IMR-90 (cell line): ENCODE results near the gene PTPRN2. TPM values are rescaled to one million over a fixed set of nuclear protein-coding genes. Genes with fewer than 3 reads are reported as not detected.
A peak's percentile ranks its signal among the peaks of the same experiment; 100 is the strongest.

Experiments used
- ATAC-seq: fragments of 200-7000 bp; cut with Tn5 transposase; 2 replicates; pipeline ENCODE4 v1.9.1; 2020; ENCODE audit warnings: low read depth, mild to moderate bottlenecking, moderate library complexity
- BruUV-seq: library from RNA; stranded (reverse); fragments of 400-500 nt; replicated peaks from 2 replicates; lab custom pipeline; 2021; lab: Mats Ljungman, UMichigan
- CTCF ChIA-PET: fragments of 300-600 bp; formaldehyde crosslinking; extraction: SDS; loops from one replicate; lab custom pipeline; 2021; ENCODE audit warnings: antibody characterized with exemption; lab: Yijun Ruan, JAX
- POLR2A ChIA-PET: fragments of 300-600 bp; sonication (Branson Sonifier 250); formaldehyde crosslinking; loops from one replicate; lab custom pipeline; 2022; ENCODE audit warnings: antibody characterized with exemption; ENCODE audit not compliant: unreplicated experiment; lab: Charles Lee
- DNase-seq: peaks from one replicate; pipeline ENCODE4 v3.0.0; 2013
- H2AFZ ChIP-seq: replicated peaks from 2 replicates; pipeline ENCODE3; 2013; ENCODE audit warnings: low read length, mild to moderate bottlenecking; ENCODE audit not compliant: poor library complexity
- H2AK5ac ChIP-seq: 2 replicates; pipeline ENCODE4 v1.6.1; 2013; ENCODE audit warnings: low read depth, low read length, inconsistent platforms
- H2AK9ac ChIP-seq: replicated peaks from 2 replicates; pipeline ENCODE3; 2013; ENCODE audit warnings: mild to moderate bottlenecking, low read depth, low read length, moderate library complexity; ENCODE audit not compliant: poor library complexity
- H2BK120ac ChIP-seq: 2 replicates; pipeline ENCODE4 v1.6.1; 2013; ENCODE audit warnings: low read depth, low read length, inconsistent platforms
- H2BK15ac ChIP-seq: 3 replicates; pipeline ENCODE4 v1.6.1; 2013; ENCODE audit warnings: low read depth, low read length, inconsistent platforms
- H2BK20ac ChIP-seq: 2 replicates; pipeline ENCODE4 v1.6.1; 2013; ENCODE audit warnings: low read depth, mild to moderate bottlenecking, inconsistent platforms, low read length, moderate library complexity
- H2BK5ac ChIP-seq: 2 replicates; pipeline ENCODE4 v1.6.1; 2013; ENCODE audit warnings: mild to moderate bottlenecking, low read depth, low read length, inconsistent platforms; ENCODE audit not compliant: poor library complexity, severe bottlenecking
- H3K14ac ChIP-seq: replicated peaks from 2 replicates; pipeline ENCODE4 v1.6.1; 2013; ENCODE audit warnings: low read depth, low read length, inconsistent platforms
- H3K18ac ChIP-seq: 2 replicates; pipeline ENCODE4 v1.6.1; 2013; ENCODE audit warnings: low read depth, low read length, control low read depth
- H3K23ac ChIP-seq: 2 replicates; pipeline ENCODE4 v1.6.1; 2013; ENCODE audit warnings: low read depth, low read length, inconsistent platforms
- H3K27ac ChIP-seq: 2 replicates; pipeline ENCODE4 v1.5.1; 2013; ENCODE audit warnings: mild to moderate bottlenecking, control low read depth, low read length; ENCODE audit not compliant: insufficient read depth
- H3K27me3 ChIP-seq: 2 replicates; pipeline ENCODE4 v1.6.1; 2013; ENCODE audit warnings: low read length; ENCODE audit not compliant: control insufficient read depth, insufficient read depth
- H3K36me3 ChIP-seq: 2 replicates; pipeline ENCODE4 v1.6.1; 2013; ENCODE audit warnings: low read length, mixed read lengths; ENCODE audit not compliant: control insufficient read depth, insufficient read depth
- H3K4ac ChIP-seq: 2 replicates; pipeline ENCODE4 v1.6.1; 2013; ENCODE audit warnings: low read depth, low read length, inconsistent platforms
- H3K4me1 ChIP-seq: 2 replicates; pipeline ENCODE4 v1.6.1; 2013; ENCODE audit warnings: low read length, mixed read lengths; ENCODE audit not compliant: control insufficient read depth, insufficient read depth
- H3K4me2 ChIP-seq: 2 replicates; pipeline ENCODE4 v1.6.1; 2013; ENCODE audit warnings: low read depth, mild to moderate bottlenecking, control low read depth, low read length, moderate library complexity
- H3K4me3 ChIP-seq: 2 replicates; pipeline ENCODE4 v1.5.1; 2013; ENCODE audit warnings: low read depth, mild to moderate bottlenecking, control low read depth, low read length, moderate library complexity; ENCODE audit not compliant: insufficient read depth
- H3K56ac ChIP-seq: 2 replicates; pipeline ENCODE4 v1.6.1; 2013; ENCODE audit warnings: low read length, inconsistent platforms; ENCODE audit not compliant: insufficient read depth; ENCODE audit errors: extremely low read depth
- H3K79me1 ChIP-seq, 2 experiments: 2 replicates each; pipeline ENCODE4 v1.6.1; 2013; ENCODE audit warnings: low read length in 2 of 2, inconsistent platforms in 1 of 2, low read depth in 1 of 2
- H3K9ac ChIP-seq: 2 replicates; pipeline ENCODE4 v1.6.1; 2013; ENCODE audit warnings: low read depth, low read length, control low read depth
- H3K9me1 ChIP-seq: 2 replicates; pipeline ENCODE4 v1.6.1; 2013; ENCODE audit warnings: low read length, inconsistent platforms; ENCODE audit not compliant: insufficient read depth
- H3K9me3 ChIP-seq: 2 replicates; pipeline ENCODE4 v1.6.1; 2013; ENCODE audit warnings: low read length; ENCODE audit not compliant: control insufficient read depth, insufficient read depth
- H4K20me1 ChIP-seq: 2 replicates; pipeline ENCODE4 v1.6.1; 2013; ENCODE audit warnings: low read length, inconsistent platforms; ENCODE audit not compliant: insufficient read depth
- H4K5ac ChIP-seq: 2 replicates; pipeline ENCODE4 v1.6.1; 2013; ENCODE audit warnings: mild to moderate bottlenecking, low read depth, low read length, control low read depth
- H4K8ac ChIP-seq, 2 experiments: 2 replicates each; pipeline ENCODE4 v1.6.1; 2013; ENCODE audit warnings: low read depth in 2 of 2, low read length in 2 of 2, control low read depth in 1 of 2, inconsistent platforms in 1 of 2
- H4K91ac ChIP-seq: 2 replicates; pipeline ENCODE4 v1.6.1; 2013; ENCODE audit warnings: low read depth, low read length, inconsistent platforms; ENCODE audit not compliant: insufficient read depth
- BHLHE40 ChIP-seq: fragments of 150-350 bp; IDR thresholded peaks from 2 replicates; pipeline ENCODE4 v1.6.1; 2016; ENCODE audit warnings: mild to moderate bottlenecking, low read depth, low read length
- CHD1 ChIP-seq: IDR thresholded peaks from 2 replicates; pipeline ENCODE4 v1.6.1; 2012; ENCODE audit warnings: low read depth, low read length, improper control_type of control experiment
- FOS ChIP-seq: fragments of 150-350 bp; IDR thresholded peaks from 2 replicates; pipeline ENCODE4 v1.6.1; 2016; ENCODE audit warnings: low read depth, low read length
- MAFK ChIP-seq: IDR thresholded peaks from 2 replicates; pipeline ENCODE4 v1.6.1; 2012; ENCODE audit warnings: low read depth, low read length, improper control_type of control experiment
- MAZ ChIP-seq: IDR thresholded peaks from 2 replicates; pipeline ENCODE4 v1.6.1; 2012; ENCODE audit warnings: low read depth, mild to moderate bottlenecking, low read length, improper control_type of control experiment, moderate library complexity, borderline replicate concordance
- MXI1 ChIP-seq: IDR thresholded peaks from 2 replicates; pipeline ENCODE4 v1.6.1; 2012; ENCODE audit warnings: low read depth, mild to moderate bottlenecking, low read length, moderate library complexity, borderline replicate concordance
- NFE2L2 ChIP-seq: fragments of 150-350 bp; IDR thresholded peaks from 2 replicates; pipeline ENCODE4 v1.6.1; 2016; ENCODE audit warnings: low read depth, mild to moderate bottlenecking, low read length
- POLR2A ChIP-seq: IDR thresholded peaks from 2 replicates; pipeline ENCODE4 v1.6.1; 2012; ENCODE audit warnings: mild to moderate bottlenecking, low read depth, low read length
- RAD21 ChIP-seq: IDR thresholded peaks from 2 replicates; pipeline ENCODE4 v1.6.1; 2012; ENCODE audit warnings: low read length, improper control_type of control experiment
- RCOR1 ChIP-seq: IDR thresholded peaks from 2 replicates; pipeline ENCODE4 v1.6.1; 2012; ENCODE audit warnings: mild to moderate bottlenecking, low read length, improper control_type of control experiment; ENCODE audit not compliant: insufficient replicate concordance
- RFX5 ChIP-seq: IDR thresholded peaks from 2 replicates; pipeline ENCODE4 v1.8.0; 2012; ENCODE audit warnings: low read depth, mild to moderate bottlenecking, low read length, moderate library complexity
- SMC3 ChIP-seq: fragments of 150-350 bp; IDR thresholded peaks from 2 replicates; pipeline ENCODE4 v1.6.1; 2016; ENCODE audit warnings: low read depth, mild to moderate bottlenecking, antibody characterized with exemption, low read length, moderate library complexity
- WGBS, 2 experiments: methylation state at CpG; one replicate each; pipeline versions ENCODE4 v1.1.5 to v1.1.7; 2013; ENCODE audit warnings: missing lambda C conversion rate in 2 of 2; ENCODE audit not compliant: insufficient read length in 1 of 2; ENCODE audit errors: extremely low coverage in 2 of 2; 5-methylcytosine and 5-hydroxymethylcytosine counted together
- dilution Hi-C: fragments of 300-500 bp; cut with HindIII; formaldehyde crosslinking; loops from one replicate; pipeline ENCODE4 v1.14.3; 2018; ENCODE audit warnings: low sequenced_read_pairs; ENCODE audit not compliant: unreplicated experiment
- in situ Hi-C: fragments of 300-500 bp; cut with MboI; formaldehyde crosslinking; loops from 3 replicates; pipeline ENCODE4 v1.14.3; 2019; ENCODE audit warnings: low sequenced_read_pairs, inconsistent platforms, mixed read lengths
- intact Hi-C: fragments of 100-400 bp; cut with micrococcal nuclease; formaldehyde crosslinking; loops from 2 replicates; pipeline ENCODE4 v1.10.0; 2022
- polyA plus RNA-seq, 3 experiments: library from polyadenylated mRNA; depleted of rRNA; stranded (reverse); fragments of >200 nt; gene quantifications; 2 replicates each; pipeline ENCODE4 v1.2.3, GENCODE V29; 2012; ENCODE audit warnings: low replicate concordance in 1 of 3
- total RNA-seq: library from RNA; depleted of rRNA; stranded (reverse); fragments of >200 nt; gene quantifications from 2 replicates; pipeline ENCODE4 v1.2.3, GENCODE V29; 2012
- TF ChIP-seq, protein P1 (sequence below): conservative IDR thresholded peaks from 2 replicates; pipeline ENCODE4 v1.5.1; 2012; ENCODE audit warnings: mild to moderate bottlenecking, low read depth, low read length, improper control_type of control experiment
- TF ChIP-seq, protein P2 (sequence below): fragments of 150-350 bp; IDR thresholded peaks from 2 replicates; pipeline ENCODE4 v1.6.1; 2017; ENCODE audit warnings: mild to moderate bottlenecking, antibody characterized with exemption, low read length, low read depth
- TF ChIP-seq, protein P3 (sequence below): fragments of 150-350 bp; IDR thresholded peaks from 2 replicates; pipeline ENCODE4 v1.6.1; 2016; ENCODE audit warnings: low read depth, mild to moderate bottlenecking, low read length, moderate library complexity, borderline replicate concordance

The PTPRN2 gene
- total and polyA plus RNA-seq, 2 of the 4 experiments (the other 2 are of a cell fraction): 0.03 TPM; not detected in 1

DNA sequence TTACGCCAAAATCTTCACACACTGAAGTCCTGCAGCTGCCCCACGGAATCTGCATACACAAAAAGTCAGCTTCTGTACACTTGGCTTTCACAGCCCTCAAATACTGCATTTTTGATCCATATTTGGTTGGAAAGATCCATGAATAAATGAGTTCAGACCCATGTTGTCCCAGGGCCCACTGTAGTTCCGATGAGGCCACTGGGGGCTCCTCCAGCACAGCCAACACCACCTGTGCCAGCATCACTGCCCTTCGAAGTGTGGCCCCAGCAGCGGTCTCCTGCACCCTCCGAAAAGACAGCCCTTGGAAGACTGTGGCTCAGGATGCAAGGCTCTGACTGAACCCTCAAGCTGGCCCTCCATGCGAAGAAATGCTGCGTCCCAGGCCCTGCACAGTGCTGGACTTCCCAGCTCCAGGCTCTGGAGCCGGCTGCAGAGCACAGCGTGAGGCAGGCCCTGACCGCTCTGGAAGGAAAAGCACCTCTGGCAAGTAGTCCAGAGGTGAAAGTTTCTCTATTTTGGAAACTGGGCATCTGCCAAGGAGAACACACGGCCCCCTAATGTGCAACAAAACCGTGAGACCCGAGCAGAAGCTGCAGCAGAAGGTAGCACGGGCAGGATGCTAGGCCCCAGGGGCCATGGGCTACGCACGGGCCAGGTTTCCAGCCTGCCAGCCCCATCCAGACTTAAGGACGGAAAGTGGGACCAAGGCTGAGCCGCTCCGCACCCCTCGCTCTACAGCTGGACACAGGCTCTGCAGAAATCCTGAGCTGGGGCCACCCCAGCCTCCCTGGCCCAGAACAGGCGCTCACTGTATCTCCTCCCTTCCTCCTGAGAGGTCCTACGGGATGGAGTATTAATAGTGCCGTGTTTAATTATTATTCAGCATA, 62.6 kb downstream of the PTPRN2 start:
- Histone ChIP-seq H3K79me1 (no peaks in the 10 kb centered on the region), H2AFZ (peak overlapping the region; percentile 32), H3K56ac (no peak overlapping the region), H3K27ac (no peak overlapping the region), H2AK5ac (no peak overlapping the region), H3K9ac (no peak overlapping the region), H4K91ac (no peak overlapping the region), H3K4me1 (no peaks in the 10 kb centered on the region), H2BK5ac (no peak overlapping the region), H3K4me3 (no peak overlapping the region), H3K9me1 (no peaks in the 10 kb centered on the region), H2BK120ac (no peak overlapping the region), H3K27me3 (no peaks in the 10 kb centered on the region), H3K9me3 (peaks cover 70% of the 10 kb centered on the region), H2AK9ac (no peak overlapping the region), H3K14ac (no peak overlapping the region), H3K4me2 (no peak overlapping the region), H3K36me3 (no peaks in the 10 kb centered on the region), H4K5ac (no peak overlapping the region), H3K4ac (no peak overlapping the region), H3K23ac (no peak overlapping the region), H4K8ac (no peak overlapping the region), H3K18ac (no peak overlapping the region), H2BK20ac (no peak overlapping the region), H4K20me1 (no peaks in the 10 kb centered on the region), H2BK15ac (no peak overlapping the region)
- 50% methylated on average over 12 of the region's 24 CpGs; no CpG with 5 or more reads in 1 of the 2 experiments for WGBS, 2 experiments
- BruUV-seq: no TSS peak
- intact Hi-C loops: no loop called here
- POLR2A ChIA-PET: no interaction called here
- ATAC-seq (no peak), DNase-seq (no peak)
- dilution Hi-C loops: no loop called here
- in situ Hi-C loops: no loop called here
- CTCF ChIA-PET: no interaction called here
- TF ChIP-seq, protein P1, sequence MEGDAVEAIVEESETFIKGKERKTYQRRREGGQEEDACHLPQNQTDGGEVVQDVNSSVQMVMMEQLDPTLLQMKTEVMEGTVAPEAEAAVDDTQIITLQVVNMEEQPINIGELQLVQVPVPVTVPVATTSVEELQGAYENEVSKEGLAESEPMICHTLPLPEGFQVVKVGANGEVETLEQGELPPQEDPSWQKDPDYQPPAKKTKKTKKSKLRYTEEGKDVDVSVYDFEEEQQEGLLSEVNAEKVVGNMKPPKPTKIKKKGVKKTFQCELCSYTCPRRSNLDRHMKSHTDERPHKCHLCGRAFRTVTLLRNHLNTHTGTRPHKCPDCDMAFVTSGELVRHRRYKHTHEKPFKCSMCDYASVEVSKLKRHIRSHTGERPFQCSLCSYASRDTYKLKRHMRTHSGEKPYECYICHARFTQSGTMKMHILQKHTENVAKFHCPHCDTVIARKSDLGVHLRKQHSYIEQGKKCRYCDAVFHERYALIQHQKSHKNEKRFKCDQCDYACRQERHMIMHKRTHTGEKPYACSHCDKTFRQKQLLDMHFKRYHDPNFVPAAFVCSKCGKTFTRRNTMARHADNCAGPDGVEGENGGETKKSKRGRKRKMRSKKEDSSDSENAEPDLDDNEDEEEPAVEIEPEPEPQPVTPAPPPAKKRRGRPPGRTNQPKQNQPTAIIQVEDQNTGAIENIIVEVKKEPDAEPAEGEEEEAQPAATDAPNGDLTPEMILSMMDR: no peak
- TF ChIP-seq, protein P2, sequence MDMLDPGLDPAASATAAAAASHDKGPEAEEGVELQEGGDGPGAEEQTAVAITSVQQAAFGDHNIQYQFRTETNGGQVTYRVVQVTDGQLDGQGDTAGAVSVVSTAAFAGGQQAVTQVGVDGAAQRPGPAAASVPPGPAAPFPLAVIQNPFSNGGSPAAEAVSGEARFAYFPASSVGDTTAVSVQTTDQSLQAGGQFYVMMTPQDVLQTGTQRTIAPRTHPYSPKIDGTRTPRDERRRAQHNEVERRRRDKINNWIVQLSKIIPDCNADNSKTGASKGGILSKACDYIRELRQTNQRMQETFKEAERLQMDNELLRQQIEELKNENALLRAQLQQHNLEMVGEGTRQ: no peak
- TF ChIP-seq MAFK (no peak), RCOR1 (no peak), MXI1 (no peak), BHLHE40 (no peak), NFE2L2 (no peak), POLR2A (no peak), SMC3 (no peak), CHD1 (no peak), RAD21 (no peak), RFX5 (no peak), MAZ (no peak), FOS (no peak)
- TF ChIP-seq, protein P3, sequence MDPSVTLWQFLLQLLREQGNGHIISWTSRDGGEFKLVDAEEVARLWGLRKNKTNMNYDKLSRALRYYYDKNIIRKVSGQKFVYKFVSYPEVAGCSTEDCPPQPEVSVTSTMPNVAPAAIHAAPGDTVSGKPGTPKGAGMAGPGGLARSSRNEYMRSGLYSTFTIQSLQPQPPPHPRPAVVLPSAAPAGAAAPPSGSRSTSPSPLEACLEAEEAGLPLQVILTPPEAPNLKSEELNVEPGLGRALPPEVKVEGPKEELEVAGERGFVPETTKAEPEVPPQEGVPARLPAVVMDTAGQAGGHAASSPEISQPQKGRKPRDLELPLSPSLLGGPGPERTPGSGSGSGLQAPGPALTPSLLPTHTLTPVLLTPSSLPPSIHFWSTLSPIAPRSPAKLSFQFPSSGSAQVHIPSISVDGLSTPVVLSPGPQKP: no peak
